ENCODE data around the gene ZDHHC8. TPM values are rescaled to one million over a fixed set of nuclear protein-coding genes. Genes with fewer than 3 reads are reported as not detected.

Gene ZDHHC8
- total and polyA plus RNA-seq, 2 donors (not counting 3 experiments of a cell fraction or from before 2014, with no cell fraction given) = 49.8 to 131 TPM

- no peak overlapping the region for H3K9ac ChIP-seq (replicated peaks; ENCODE audit: extremely low read depth, insufficient read depth, low read length)
- H3K4me1 ChIP-seq (ENCODE audit: control insufficient read depth, extremely low read depth, insufficient read depth, low read length) = no peaks in the 10 kb centered on the region
- POLR2A ChIA-PET = no interaction called here
- no peaks in the 10 kb centered on the region for H3K36me3 ChIP-seq (ENCODE audit: control insufficient read depth in 2 of 2, extremely low read depth in 1 of 2, insufficient read depth in 2 of 2, low read length in 2 of 2)
- no TSS peak for BruUV-seq (replicated peaks)
- no peak for FAIRE-seq
- H3K4me3 ChIP-seq (replicated peaks in 1 of 3; ENCODE audit: insufficient read depth in 1 of 3, low read depth in 1 of 3, low read length in 3 of 3) = no peak overlapping the region
- H3K4me2 ChIP-seq (ENCODE audit: insufficient read depth, low read length) = no peak overlapping the region
- H3K9me1 ChIP-seq (replicated peaks; ENCODE audit: control insufficient read depth, extremely low read depth, insufficient read depth, low read length) = no peaks in the 10 kb centered on the region
- dilution Hi-C loops (cut with MboI; ENCODE audit: extremely low pct_ligation_motif_present, low sequenced_read_pairs) = no loop called here
- no peaks in the 10 kb centered on the region for H4K20me1 ChIP-seq (replicated peaks; ENCODE audit: control insufficient read depth, extremely low read depth, insufficient read depth, low read length)
- no peak overlapping the region for H3K27ac ChIP-seq (ENCODE audit: insufficient read depth, low read depth, low read length)
- H3K79me2 ChIP-seq (ENCODE audit: control insufficient read depth, insufficient read depth, low read length) = no peaks in the 10 kb centered on the region
- H2AFZ ChIP-seq (ENCODE audit: low read depth, low read length) = no peak overlapping the region
- no peak for DNase-seq (ENCODE audit: low read depth, low spot score)
- TF ChIP-seq EZH2 (IDR thresholded peaks at IDR 0.05; ENCODE audit: borderline replicate concordance, low read depth, low read length, severe bottlenecking) (no peak), GATA2 (IDR thresholded peaks at IDR 0.05; ENCODE audit: insufficient read depth, insufficient read length, low read depth, low read length) (no peak), POLR2A (IDR thresholded peaks at IDR 0.05; ENCODE audit: low read depth, low read length) (no peak), MYC (IDR thresholded peaks at IDR 0.05; ENCODE audit: low read depth, low read length) (no peak), FOS (IDR thresholded peaks at IDR 0.05; ENCODE audit: borderline replicate concordance, insufficient read depth, low read length) (no peak), POLR2AphosphoS5 (IDR thresholded peaks at IDR 0.05; ENCODE audit: insufficient read depth, low read depth, low read length) (no peak), JUN (IDR thresholded peaks at IDR 0.05; ENCODE audit: borderline replicate concordance, insufficient read depth, insufficient read length, low read depth) (no peak)
- TF ChIP-seq, protein P1, sequence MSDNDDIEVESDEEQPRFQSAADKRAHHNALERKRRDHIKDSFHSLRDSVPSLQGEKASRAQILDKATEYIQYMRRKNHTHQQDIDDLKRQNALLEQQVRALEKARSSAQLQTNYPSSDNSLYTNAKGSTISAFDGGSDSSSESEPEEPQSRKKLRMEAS (IDR thresholded peaks at IDR 0.05; ENCODE audit: insufficient read depth, insufficient read length) = no peak
- TF ChIP-seq, protein P2, sequence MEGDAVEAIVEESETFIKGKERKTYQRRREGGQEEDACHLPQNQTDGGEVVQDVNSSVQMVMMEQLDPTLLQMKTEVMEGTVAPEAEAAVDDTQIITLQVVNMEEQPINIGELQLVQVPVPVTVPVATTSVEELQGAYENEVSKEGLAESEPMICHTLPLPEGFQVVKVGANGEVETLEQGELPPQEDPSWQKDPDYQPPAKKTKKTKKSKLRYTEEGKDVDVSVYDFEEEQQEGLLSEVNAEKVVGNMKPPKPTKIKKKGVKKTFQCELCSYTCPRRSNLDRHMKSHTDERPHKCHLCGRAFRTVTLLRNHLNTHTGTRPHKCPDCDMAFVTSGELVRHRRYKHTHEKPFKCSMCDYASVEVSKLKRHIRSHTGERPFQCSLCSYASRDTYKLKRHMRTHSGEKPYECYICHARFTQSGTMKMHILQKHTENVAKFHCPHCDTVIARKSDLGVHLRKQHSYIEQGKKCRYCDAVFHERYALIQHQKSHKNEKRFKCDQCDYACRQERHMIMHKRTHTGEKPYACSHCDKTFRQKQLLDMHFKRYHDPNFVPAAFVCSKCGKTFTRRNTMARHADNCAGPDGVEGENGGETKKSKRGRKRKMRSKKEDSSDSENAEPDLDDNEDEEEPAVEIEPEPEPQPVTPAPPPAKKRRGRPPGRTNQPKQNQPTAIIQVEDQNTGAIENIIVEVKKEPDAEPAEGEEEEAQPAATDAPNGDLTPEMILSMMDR (IDR thresholded peaks at IDR 0.05; ENCODE audit: extremely low read depth in 1 of 2, insufficient read depth in 1 of 2, low read depth in 1 of 2, low read length in 2 of 2) = no peak
- intact Hi-C loops (cut with micrococcal nuclease) = no loop called here
- H3K27me3 ChIP-seq (ENCODE audit: control insufficient read depth in 2 of 2, insufficient read depth in 2 of 2, low read length in 2 of 2) = no peaks in the 10 kb centered on the region
- H3K9me3 ChIP-seq (replicated peaks; ENCODE audit: control insufficient read depth, insufficient read depth, low read length) = no peaks in the 10 kb centered on the region
- CTCF ChIA-PET = no interaction called here
Measured at GRCh38 chr22:20183823-20184222, 52.2 kb downstream of the ZDHHC8 start.
